Uterus (tissue), 4 donors: ENCODE measurements around the gene SMARCAD1. TPM values are rescaled to one million over a fixed set of nuclear protein-coding genes. Genes with fewer than 3 reads are reported as not detected.

ENCODE experiments used
- DNase-seq, 2 donors: peaks; one replicate each; pipeline ENCODE4 v3.0.0-alpha.2; 2019 to 2020
- H3K27ac ChIP-seq, 2 donors: fragments of 200-600 bp; sonication (generic); 1 replicate in 1 of 2; 2 replicates in 1 of 2; pipeline ENCODE4 v1.5.1; 2016 to 2018
- H3K27me3 ChIP-seq, 2 donors: fragments of 200-600 bp; sonication (generic); one replicate each; pipeline ENCODE4 v1.5.1; 2018 to 2019; ENCODE audit warnings: control low read depth in 1 of 2
- H3K36me3 ChIP-seq, 2 donors: fragments of 200-600 bp; sonication (generic); one replicate each; pipeline ENCODE4 v1.5.1; 2019; ENCODE audit warnings: control low read depth in 1 of 2
- H3K4me1 ChIP-seq, 2 donors: fragments of 200-600 bp; sonication (generic); one replicate each; pipeline ENCODE4 v1.5.1; 2018 to 2019; ENCODE audit warnings: control low read depth in 1 of 2
- H3K4me3 ChIP-seq, 2 donors: fragments of 200-600 bp; sonication (generic); 1 replicate in 1 of 2; 2 replicates in 1 of 2; pipeline ENCODE4 v1.5.1; 2018 to 2019; ENCODE audit warnings: mild to moderate bottlenecking in 1 of 2
- H3K9me3 ChIP-seq, 2 donors: fragments of 200-600 bp; sonication (generic); one replicate each; pipeline ENCODE4 v1.5.1; 2019; ENCODE audit warnings: control low read depth in 1 of 2
- POLR2A ChIP-seq, 2 donors: fragments of 450-650 bp; IDR thresholded peaks; one replicate each; pipeline ENCODE4 v1.6.1; 2016; ENCODE audit warnings: antibody characterized with exemption in 2 of 2, mild to moderate bottlenecking in 1 of 2, moderate library complexity in 1 of 2
- intact Hi-C: fragments of 100-400 bp; cut with DNase I; formaldehyde crosslinking; loops from one replicate; pipeline ENCODE4 v1.15.1; 2023; ENCODE audit warnings: low total_unique reads
- total RNA-seq, 4 donors: library from RNA; depleted of rRNA in 3 of 4; stranded (reverse); fragments of >200 nt in 3 of 4; gene quantifications; one replicate each; pipeline versions ENCODE4 v1.1.0 to v1.2.4, GENCODE V29; 2014 to 2023
- TF ChIP-seq, protein P1 (sequence below), 4 experiments: fragments of 200-600 bp in 2 of 4; fragments of 450-650 bp in 2 of 4; sonication (generic) in 2 of 4; IDR thresholded peaks; one replicate each; pipeline ENCODE4 v1.5.1; 2016 to 2019; ENCODE audit warnings: antibody characterized with exemption in 4 of 4, mild to moderate bottlenecking in 2 of 4, moderate library complexity in 1 of 4
- donor health status: DM: yes; HTN: yes; CAD: no.

SMARCAD1 gene, protein sequence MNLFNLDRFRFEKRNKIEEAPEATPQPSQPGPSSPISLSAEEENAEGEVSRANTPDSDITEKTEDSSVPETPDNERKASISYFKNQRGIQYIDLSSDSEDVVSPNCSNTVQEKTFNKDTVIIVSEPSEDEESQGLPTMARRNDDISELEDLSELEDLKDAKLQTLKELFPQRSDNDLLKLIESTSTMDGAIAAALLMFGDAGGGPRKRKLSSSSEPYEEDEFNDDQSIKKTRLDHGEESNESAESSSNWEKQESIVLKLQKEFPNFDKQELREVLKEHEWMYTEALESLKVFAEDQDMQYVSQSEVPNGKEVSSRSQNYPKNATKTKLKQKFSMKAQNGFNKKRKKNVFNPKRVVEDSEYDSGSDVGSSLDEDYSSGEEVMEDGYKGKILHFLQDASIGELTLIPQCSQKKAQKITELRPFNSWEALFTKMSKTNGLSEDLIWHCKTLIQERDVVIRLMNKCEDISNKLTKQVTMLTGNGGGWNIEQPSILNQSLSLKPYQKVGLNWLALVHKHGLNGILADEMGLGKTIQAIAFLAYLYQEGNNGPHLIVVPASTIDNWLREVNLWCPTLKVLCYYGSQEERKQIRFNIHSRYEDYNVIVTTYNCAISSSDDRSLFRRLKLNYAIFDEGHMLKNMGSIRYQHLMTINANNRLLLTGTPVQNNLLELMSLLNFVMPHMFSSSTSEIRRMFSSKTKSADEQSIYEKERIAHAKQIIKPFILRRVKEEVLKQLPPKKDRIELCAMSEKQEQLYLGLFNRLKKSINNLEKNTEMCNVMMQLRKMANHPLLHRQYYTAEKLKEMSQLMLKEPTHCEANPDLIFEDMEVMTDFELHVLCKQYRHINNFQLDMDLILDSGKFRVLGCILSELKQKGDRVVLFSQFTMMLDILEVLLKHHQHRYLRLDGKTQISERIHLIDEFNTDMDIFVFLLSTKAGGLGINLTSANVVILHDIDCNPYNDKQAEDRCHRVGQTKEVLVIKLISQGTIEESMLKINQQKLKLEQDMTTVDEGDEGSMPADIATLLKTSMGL
- total RNA-seq: 10 to 100 TPM; 14.9 to 84.9 (median 23.5) TPM

DNA sequence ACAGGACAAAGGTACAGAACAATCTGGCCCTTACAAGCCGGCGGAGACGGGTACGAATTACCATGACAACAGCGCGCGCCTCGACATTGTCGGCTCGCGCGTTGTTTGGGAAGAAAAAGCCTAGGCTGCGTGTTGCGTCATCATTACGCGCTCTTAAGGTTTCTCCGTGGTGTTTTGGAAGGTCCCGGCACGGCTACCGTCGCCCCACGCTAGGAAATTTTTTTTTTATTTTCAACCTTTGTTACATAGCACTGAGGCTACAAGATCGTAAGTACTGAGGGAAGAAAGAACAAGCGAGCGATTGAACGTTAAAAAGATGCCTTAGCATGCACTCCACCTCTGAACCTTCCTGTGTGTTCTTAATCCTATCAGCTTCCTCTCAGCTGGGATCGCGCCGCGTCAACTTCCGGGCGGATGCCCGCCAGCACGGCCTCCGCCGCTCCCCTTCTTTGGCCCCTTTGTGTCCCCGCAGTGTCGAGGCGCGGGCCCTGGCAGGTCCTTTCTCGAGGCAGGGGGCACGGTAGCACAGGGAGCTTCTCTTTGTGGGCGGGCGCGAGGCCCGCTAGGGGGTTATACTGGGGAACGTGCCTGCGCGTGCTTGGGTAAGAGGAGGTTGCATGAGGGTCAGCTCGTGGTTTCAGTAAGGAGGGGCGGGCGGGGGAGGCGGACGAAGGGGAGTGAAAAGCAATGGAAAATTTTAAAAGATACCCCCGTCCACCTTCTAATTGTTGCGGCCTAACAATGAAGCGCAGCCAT, at the start of gene SMARCAD1:
Gene SMARCAD1 (plus strand): TSS at position 397 of the 756 bp plus-strand sequence. CDS start 530 bp downstream, outside the sequence.
- intact Hi-C loops: no loop called here
- no peaks in the 10 kb centered on the region for H3K36me3 ChIP-seq
- no peaks in the 10 kb centered on the region for H3K9me3 ChIP-seq
- peak within 1 kb of the TSS; percentile 92 to 95 for H3K27ac ChIP-seq
- H3K4me3 ChIP-seq: peak within 1 kb of the TSS; percentile 98 to 99
- peak; percentile 86 to 90 for DNase-seq
- TF ChIP-seq POLR2A (IDR thresholded peaks at IDR 0.05): no peak
- TF ChIP-seq, protein P1, sequence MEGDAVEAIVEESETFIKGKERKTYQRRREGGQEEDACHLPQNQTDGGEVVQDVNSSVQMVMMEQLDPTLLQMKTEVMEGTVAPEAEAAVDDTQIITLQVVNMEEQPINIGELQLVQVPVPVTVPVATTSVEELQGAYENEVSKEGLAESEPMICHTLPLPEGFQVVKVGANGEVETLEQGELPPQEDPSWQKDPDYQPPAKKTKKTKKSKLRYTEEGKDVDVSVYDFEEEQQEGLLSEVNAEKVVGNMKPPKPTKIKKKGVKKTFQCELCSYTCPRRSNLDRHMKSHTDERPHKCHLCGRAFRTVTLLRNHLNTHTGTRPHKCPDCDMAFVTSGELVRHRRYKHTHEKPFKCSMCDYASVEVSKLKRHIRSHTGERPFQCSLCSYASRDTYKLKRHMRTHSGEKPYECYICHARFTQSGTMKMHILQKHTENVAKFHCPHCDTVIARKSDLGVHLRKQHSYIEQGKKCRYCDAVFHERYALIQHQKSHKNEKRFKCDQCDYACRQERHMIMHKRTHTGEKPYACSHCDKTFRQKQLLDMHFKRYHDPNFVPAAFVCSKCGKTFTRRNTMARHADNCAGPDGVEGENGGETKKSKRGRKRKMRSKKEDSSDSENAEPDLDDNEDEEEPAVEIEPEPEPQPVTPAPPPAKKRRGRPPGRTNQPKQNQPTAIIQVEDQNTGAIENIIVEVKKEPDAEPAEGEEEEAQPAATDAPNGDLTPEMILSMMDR (IDR thresholded peaks at IDR 0.05): peak in 2 of 4 experiments; percentile 6 to 23
- H3K27me3 ChIP-seq: no peaks in the 10 kb centered on the region
- H3K4me1 ChIP-seq: peaks cover 0 to 6% of the 10 kb centered on the region in 2 donors

DNA sequence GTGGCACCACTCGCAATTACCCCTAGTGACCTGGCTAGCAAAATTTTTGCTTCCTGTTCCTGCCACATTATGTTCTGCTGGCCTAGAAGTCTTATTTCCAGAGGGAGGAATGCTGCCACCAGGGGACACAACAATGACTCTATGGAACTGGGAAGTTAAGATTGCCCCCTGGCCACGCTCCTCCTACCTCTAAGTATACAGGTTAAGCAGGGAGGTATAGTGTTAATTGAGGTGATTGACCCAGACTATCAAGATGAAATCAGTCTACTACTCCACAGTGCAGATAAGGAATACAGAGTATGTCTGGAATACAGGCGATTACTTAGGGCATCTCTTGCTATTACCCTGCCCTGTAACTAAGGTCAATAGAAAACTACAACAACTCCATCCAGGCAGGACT, 48.8 kb upstream of the SMARCAD1 start:
- Histone ChIP-seq H3K9me3 (no peaks in the 10 kb centered on the region), H3K4me3 (no peak overlapping the region), H3K36me3 (no peaks in the 10 kb centered on the region), H3K27ac (no peak overlapping the region), H3K27me3 (no peaks in the 10 kb centered on the region), H3K4me1 (no peaks in the 10 kb centered on the region)
- TF ChIP-seq POLR2A (IDR thresholded peaks at IDR 0.05): no peak
- TF ChIP-seq, protein P1 (IDR thresholded peaks at IDR 0.05): no peak
- intact Hi-C loops: no loop called here
- no peak for DNase-seq

DNA sequence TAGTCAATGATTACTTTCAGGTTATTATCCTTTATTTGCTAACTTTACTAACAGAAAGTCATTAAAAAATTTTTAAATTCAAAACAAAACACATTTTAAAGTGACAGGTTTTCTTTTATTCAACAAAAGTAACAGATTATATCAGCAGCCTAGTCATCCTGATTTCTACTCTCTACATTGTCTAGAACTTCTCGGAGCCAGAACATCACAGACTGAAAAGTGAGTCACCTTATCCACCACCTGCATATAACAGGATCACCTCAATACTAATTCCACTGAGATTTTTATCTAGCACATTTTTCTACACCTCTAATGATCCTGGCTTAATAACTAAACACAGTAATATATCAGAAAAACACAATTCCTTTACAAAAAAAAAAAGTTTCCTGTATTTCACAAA, 47.9 kb upstream of the SMARCAD1 start:
- H3K9me3 ChIP-seq: no peaks in the 10 kb centered on the region
- no peaks in the 10 kb centered on the region for H3K27me3 ChIP-seq
- no peak for DNase-seq
- no peak for TF ChIP-seq POLR2A (IDR thresholded peaks at IDR 0.05)
- no peaks in the 10 kb centered on the region for H3K36me3 ChIP-seq
- H3K4me3 ChIP-seq: no peak overlapping the region
- intact Hi-C loops: no loop called here
- no peaks in the 10 kb centered on the region for H3K4me1 ChIP-seq
- no peak overlapping the region for H3K27ac ChIP-seq

DNA sequence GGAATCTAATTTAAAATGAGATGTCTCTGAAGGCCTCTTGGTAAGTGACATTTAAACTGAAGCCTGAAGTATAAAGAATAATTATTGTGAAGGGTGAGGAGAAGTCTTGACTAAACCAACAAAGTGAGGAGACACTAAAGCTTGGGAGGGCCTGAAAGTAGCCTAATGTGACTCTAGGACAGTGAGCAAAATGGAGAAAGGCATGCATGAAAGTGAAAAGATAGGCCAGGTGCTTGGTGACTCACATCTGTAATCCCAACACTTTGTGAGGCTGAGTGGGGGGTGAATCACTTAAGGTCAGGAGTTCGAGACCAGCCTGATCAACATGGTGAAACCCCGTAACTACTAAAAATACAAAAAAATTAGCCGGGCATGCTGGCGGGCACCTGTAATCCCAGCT, 46.9 kb upstream of the SMARCAD1 start:
- TF ChIP-seq, protein P1 (IDR thresholded peaks at IDR 0.05): no peak
- no peak for TF ChIP-seq POLR2A (IDR thresholded peaks at IDR 0.05)
- no peak overlapping the region for H3K4me3 ChIP-seq
- no peak for DNase-seq
- no peaks in the 10 kb centered on the region for H3K36me3 ChIP-seq
- H3K9me3 ChIP-seq: no peaks in the 10 kb centered on the region
- H3K27ac ChIP-seq: no peak overlapping the region
- no peaks in the 10 kb centered on the region for H3K4me1 ChIP-seq
- intact Hi-C loops: no loop called here
- H3K27me3 ChIP-seq: no peaks in the 10 kb centered on the region

DNA sequence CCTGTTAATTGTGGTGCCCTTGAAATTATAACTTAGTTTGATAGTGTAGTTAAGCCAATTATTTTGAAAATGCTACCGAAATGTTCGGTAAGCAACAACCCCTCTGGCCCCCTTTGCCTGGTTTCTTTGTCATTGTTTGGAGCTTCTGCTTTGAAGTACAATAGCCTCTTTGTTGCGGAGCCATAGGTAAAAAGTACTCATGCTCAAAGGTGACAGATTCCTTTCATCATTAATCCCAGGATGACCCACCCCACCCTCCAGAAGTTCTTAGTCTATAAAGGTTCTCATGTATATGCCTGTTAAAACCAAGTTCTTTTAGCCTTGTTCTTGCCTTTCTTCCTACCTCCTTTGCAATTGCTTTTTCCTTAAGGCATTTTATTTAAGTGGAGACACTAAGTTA, 42.4 kb upstream of the SMARCAD1 start:
- intact Hi-C loops: no loop called here
- no peaks in the 10 kb centered on the region for H3K9me3 ChIP-seq
- H3K27me3 ChIP-seq: no peaks in the 10 kb centered on the region
- no peak overlapping the region for H3K27ac ChIP-seq
- H3K36me3 ChIP-seq: no peaks in the 10 kb centered on the region
- no peak for TF ChIP-seq POLR2A (IDR thresholded peaks at IDR 0.05)
- TF ChIP-seq, protein P1 (IDR thresholded peaks at IDR 0.05): no peak
- no peak overlapping the region for H3K4me3 ChIP-seq
- H3K4me1 ChIP-seq: no peaks in the 10 kb centered on the region
- DNase-seq: no peak
